ENCODE results near the gene ANTKMT. TPM values are rescaled to one million over a fixed set of nuclear protein-coding genes. Genes with fewer than 3 reads are reported as not detected.

The ANTKMT gene
- total and polyA plus RNA-seq, 2 donors from 2014 or later = 44.1 to 70.4 TPM

GRCh38 chr16:769934-770333 lies 49.0 kb downstream of the ANTKMT start:
- Histone ChIP-seq H3K27ac (ENCODE audit: low read depth in 2 of 2, low read length in 2 of 2) (no peak overlapping the region), H3K9ac (ENCODE audit: low read length in 3 of 3) (no peak overlapping the region), H3K4me1 (ENCODE audit: control insufficient read depth in 2 of 3, insufficient read depth in 2 of 3, low read depth in 1 of 3, low read length in 3 of 3) (no peaks in the 10 kb centered on the region), H3K9me3 (ENCODE audit: control insufficient read depth in 2 of 3, insufficient read depth in 1 of 3, low read length in 3 of 3) (no peaks in the 10 kb centered on the region), H3K36me3 (ENCODE audit: control insufficient read depth in 2 of 3, insufficient read depth in 3 of 3, low read length in 3 of 3) (no peaks in the 10 kb centered on the region), H3K27me3 (ENCODE audit: control insufficient read depth, insufficient read depth, low read length) (no peaks in the 10 kb centered on the region), H3K4me3 (ENCODE audit: low read length in 3 of 3) (no peak overlapping the region)
- intact Hi-C loops (cut with DNase I) = no loop called here
- no peak for TF ChIP-seq CTCF (IDR thresholded peaks at IDR 0.05; ENCODE audit: borderline replicate concordance, extremely low read depth, insufficient read depth)
- FAIRE-seq (no peak), DNase-seq (no peak)

DNA sequence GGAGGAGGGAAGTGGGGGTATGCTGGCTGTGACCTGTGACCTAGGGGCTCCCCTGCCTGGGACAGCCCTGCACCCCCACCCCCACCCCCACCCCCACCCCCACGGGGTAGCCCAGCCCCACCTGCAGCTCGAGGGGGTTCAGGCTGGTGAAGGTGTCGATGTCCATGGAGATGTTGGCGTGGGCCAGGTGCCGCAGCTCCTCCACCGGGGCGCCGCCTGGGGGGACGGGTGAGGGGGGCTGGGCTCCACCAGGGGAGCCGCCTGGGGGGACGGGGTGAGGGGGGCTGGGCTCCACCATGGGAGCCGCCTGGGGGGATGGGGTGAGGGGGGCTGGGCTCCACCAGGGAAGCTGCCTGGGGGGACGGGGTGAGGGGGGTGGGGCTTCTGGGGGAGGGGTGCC lies 49.5 kb downstream of the ANTKMT start:
- Histone ChIP-seq H3K4me1 (ENCODE audit: control insufficient read depth in 2 of 3, insufficient read depth in 2 of 3, low read depth in 1 of 3, low read length in 3 of 3) (no peaks in the 10 kb centered on the region), H3K4me3 (ENCODE audit: low read length in 3 of 3) (no peak overlapping the region), H3K9ac (ENCODE audit: low read length in 3 of 3) (no peak overlapping the region), H3K9me3 (ENCODE audit: control insufficient read depth in 2 of 3, insufficient read depth in 1 of 3, low read length in 3 of 3) (no peaks in the 10 kb centered on the region), H3K36me3 (ENCODE audit: control insufficient read depth in 2 of 3, insufficient read depth in 3 of 3, low read length in 3 of 3) (no peaks in the 10 kb centered on the region), H3K27ac (ENCODE audit: low read depth in 2 of 2, low read length in 2 of 2) (no peak overlapping the region), H3K27me3 (ENCODE audit: control insufficient read depth, insufficient read depth, low read length) (no peaks in the 10 kb centered on the region)
- DNase-seq = no peak
- no peak for FAIRE-seq
- intact Hi-C loops (cut with DNase I) = no loop called here
- no peak for TF ChIP-seq CTCF (IDR thresholded peaks at IDR 0.05; ENCODE audit: borderline replicate concordance, extremely low read depth, insufficient read depth)

Small RNA genes lying within 50 kb of the gene (microRNA-seq; reads per million reads assigned to microRNA genes)
- not detected for gene MIR662

Other genes starting within 250 kb of the ANTKMT start
- 52.9 TPM for gene CAPN15, start 193.4 kb upstream of the ANTKMT start, total RNA-seq
- gene CAPN15, start 193.4 kb upstream of the ANTKMT start, polyA plus RNA-seq (ENCODE audit: insufficient read depth, low read depth, low replicate concordance) = 17.9 TPM
- gene PRR35, start 160.8 kb upstream of the ANTKMT start, total RNA-seq = 1.8 TPM
- 24.4 TPM for gene PRR35, start 160.8 kb upstream of the ANTKMT start, polyA plus RNA-seq (ENCODE audit: insufficient read depth, low read depth, low replicate concordance)
- 3.3 TPM for gene NHLRC4, start 154.1 kb upstream of the ANTKMT start, total RNA-seq
- 17.4 TPM for gene NHLRC4, start 154.1 kb upstream of the ANTKMT start, polyA plus RNA-seq (ENCODE audit: insufficient read depth, low read depth, low replicate concordance)
- gene PIGQ, start 151.2 kb upstream of the ANTKMT start, total RNA-seq = 92.9 TPM
- gene PIGQ, start 151.2 kb upstream of the ANTKMT start, polyA plus RNA-seq (ENCODE audit: insufficient read depth, low read depth, low replicate concordance) = 118 TPM
- 24.0 TPM for gene RAB40C, start 131.1 kb upstream of the ANTKMT start, total RNA-seq
- gene RAB40C, start 131.1 kb upstream of the ANTKMT start, polyA plus RNA-seq (ENCODE audit: insufficient read depth, low read depth, low replicate concordance) = 18.1 TPM
- 0.69 TPM for gene WFIKKN1, start 90.2 kb upstream of the ANTKMT start, total RNA-seq
- 1.8 TPM for gene WFIKKN1, start 90.2 kb upstream of the ANTKMT start, polyA plus RNA-seq (ENCODE audit: insufficient read depth, low read depth, low replicate concordance)
- 44.2 TPM for gene METTL26, start 84.8 kb upstream of the ANTKMT start, total RNA-seq
- 183 TPM for gene METTL26, start 84.8 kb upstream of the ANTKMT start, polyA plus RNA-seq (ENCODE audit: insufficient read depth, low read depth, low replicate concordance)
- 36.9 TPM for gene MCRIP2, start 79.3 kb upstream of the ANTKMT start, total RNA-seq
- gene MCRIP2, start 79.3 kb upstream of the ANTKMT start, polyA plus RNA-seq (ENCODE audit: insufficient read depth, low read depth, low replicate concordance) = 265 TPM
- 51.6 TPM for gene WDR90, start 71.8 kb upstream of the ANTKMT start, total RNA-seq
- 10.6 TPM for gene WDR90, start 71.8 kb upstream of the ANTKMT start, polyA plus RNA-seq (ENCODE audit: insufficient read depth, low read depth, low replicate concordance)
- gene RHOT2, start 53.0 kb upstream of the ANTKMT start, total RNA-seq = 117 TPM
- 90.5 TPM for gene RHOT2, start 53.0 kb upstream of the ANTKMT start, polyA plus RNA-seq (ENCODE audit: insufficient read depth, low read depth, low replicate concordance)
- 0.88 TPM for gene RHBDL1, start 45.5 kb upstream of the ANTKMT start, total RNA-seq
- 9.7 TPM for gene RHBDL1, start 45.5 kb upstream of the ANTKMT start, polyA plus RNA-seq (ENCODE audit: insufficient read depth, low read depth, low replicate concordance)
- gene STUB1, start 40.7 kb upstream of the ANTKMT start, total RNA-seq = 92.9 TPM
- 218 TPM for gene STUB1, start 40.7 kb upstream of the ANTKMT start, polyA plus RNA-seq (ENCODE audit: insufficient read depth, low read depth, low replicate concordance)
- gene JMJD8, start 36.8 kb upstream of the ANTKMT start, total RNA-seq = 75.0 TPM
- 80.4 TPM for gene JMJD8, start 36.8 kb upstream of the ANTKMT start, polyA plus RNA-seq (ENCODE audit: insufficient read depth, low read depth, low replicate concordance)
- 11.8 TPM for gene WDR24, start 30.7 kb upstream of the ANTKMT start, total RNA-seq
- 7.2 TPM for gene WDR24, start 30.7 kb upstream of the ANTKMT start, polyA plus RNA-seq (ENCODE audit: insufficient read depth, low read depth, low replicate concordance)
- 44.9 TPM for gene FBXL16, start 15.3 kb upstream of the ANTKMT start, total RNA-seq
- 12.0 TPM for gene FBXL16, start 15.3 kb upstream of the ANTKMT start, polyA plus RNA-seq (ENCODE audit: insufficient read depth, low read depth, low replicate concordance)
- 34.9 TPM for gene METRN, start 6.0 kb upstream of the ANTKMT start, total RNA-seq
- gene METRN, start 6.0 kb upstream of the ANTKMT start, polyA plus RNA-seq (ENCODE audit: insufficient read depth, low read depth, low replicate concordance) = 114 TPM
- 2.6 TPM for gene CCDC78, start 5.3 kb downstream of the ANTKMT start, total RNA-seq
- gene CCDC78, start 5.3 kb downstream of the ANTKMT start, polyA plus RNA-seq (ENCODE audit: insufficient read depth, low read depth, low replicate concordance) = 1.3 TPM
- gene HAGHL, start 6.0 kb downstream of the ANTKMT start, total RNA-seq = 7.5 TPM
- gene HAGHL, start 6.0 kb downstream of the ANTKMT start, polyA plus RNA-seq (ENCODE audit: insufficient read depth, low read depth, low replicate concordance) = 18.0 TPM
- gene CIAO3, start 19.9 kb downstream of the ANTKMT start, total RNA-seq = 36.8 TPM
- 37.7 TPM for gene CIAO3, start 19.9 kb downstream of the ANTKMT start, polyA plus RNA-seq (ENCODE audit: insufficient read depth, low read depth, low replicate concordance)
- gene MSLN, start 39.6 kb downstream of the ANTKMT start, total RNA-seq = 19.4 TPM
- 3.7 TPM for gene MSLN, start 39.6 kb downstream of the ANTKMT start, polyA plus RNA-seq (ENCODE audit: insufficient read depth, low read depth, low replicate concordance)
- 16.9 TPM for gene RPUSD1, start 67.2 kb downstream of the ANTKMT start, total RNA-seq
- gene RPUSD1, start 67.2 kb downstream of the ANTKMT start, polyA plus RNA-seq (ENCODE audit: insufficient read depth, low read depth, low replicate concordance) = 15.1 TPM
- 16.0 TPM for gene CHTF18, start 67.5 kb downstream of the ANTKMT start, total RNA-seq
- gene CHTF18, start 67.5 kb downstream of the ANTKMT start, polyA plus RNA-seq (ENCODE audit: insufficient read depth, low read depth, low replicate concordance) = 4.2 TPM
- not detected for gene GNG13, start 79.6 kb downstream of the ANTKMT start, total RNA-seq
- gene GNG13, start 79.6 kb downstream of the ANTKMT start, polyA plus RNA-seq (ENCODE audit: insufficient read depth, low read depth, low replicate concordance) = not detected
- 28.6 TPM for gene LMF1, start 249.8 kb downstream of the ANTKMT start, total RNA-seq
- gene LMF1, start 249.8 kb downstream of the ANTKMT start, polyA plus RNA-seq (ENCODE audit: insufficient read depth, low read depth, low replicate concordance) = 15.4 TPM

All from kidney (tissue), 14 donors.